IMR-90 (cell line): ENCODE measurements around the gene TTLL4. TPM values are rescaled to one million over a fixed set of nuclear protein-coding genes. Genes with fewer than 3 reads are reported as not detected.

ENCODE experiments used
- ATAC-seq: fragments of 200-7000 bp; cut with Tn5 transposase; 2 replicates; pipeline ENCODE4 v1.9.1; 2020; ENCODE audit warnings: low read depth, mild to moderate bottlenecking, moderate library complexity
- BruUV-seq: library from RNA; stranded (reverse); fragments of 400-500 nt; replicated peaks from 2 replicates; lab custom pipeline; 2021; lab: Mats Ljungman, UMichigan
- CTCF ChIA-PET: fragments of 300-600 bp; formaldehyde crosslinking; extraction: SDS; loops from one replicate; lab custom pipeline; 2021; ENCODE audit warnings: antibody characterized with exemption; lab: Yijun Ruan, JAX
- POLR2A ChIA-PET: fragments of 300-600 bp; sonication (Branson Sonifier 250); formaldehyde crosslinking; loops from one replicate; lab custom pipeline; 2022; ENCODE audit warnings: antibody characterized with exemption; ENCODE audit not compliant: unreplicated experiment; lab: Charles Lee
- DNase-seq: peaks from one replicate; pipeline ENCODE4 v3.0.0; 2013
- H2AFZ ChIP-seq: replicated peaks from 2 replicates; pipeline ENCODE3; 2013; ENCODE audit warnings: low read length, mild to moderate bottlenecking; ENCODE audit not compliant: poor library complexity
- H2AK5ac ChIP-seq: 2 replicates; pipeline ENCODE4 v1.6.1; 2013; ENCODE audit warnings: low read depth, low read length, inconsistent platforms
- H2AK9ac ChIP-seq: replicated peaks from 2 replicates; pipeline ENCODE3; 2013; ENCODE audit warnings: mild to moderate bottlenecking, low read depth, low read length, moderate library complexity; ENCODE audit not compliant: poor library complexity
- H2BK120ac ChIP-seq: 2 replicates; pipeline ENCODE4 v1.6.1; 2013; ENCODE audit warnings: low read depth, low read length, inconsistent platforms
- H2BK15ac ChIP-seq: 3 replicates; pipeline ENCODE4 v1.6.1; 2013; ENCODE audit warnings: low read depth, low read length, inconsistent platforms
- H2BK20ac ChIP-seq: 2 replicates; pipeline ENCODE4 v1.6.1; 2013; ENCODE audit warnings: low read depth, mild to moderate bottlenecking, inconsistent platforms, low read length, moderate library complexity
- H2BK5ac ChIP-seq: 2 replicates; pipeline ENCODE4 v1.6.1; 2013; ENCODE audit warnings: mild to moderate bottlenecking, low read depth, low read length, inconsistent platforms; ENCODE audit not compliant: poor library complexity, severe bottlenecking
- H3K14ac ChIP-seq: replicated peaks from 2 replicates; pipeline ENCODE4 v1.6.1; 2013; ENCODE audit warnings: low read depth, low read length, inconsistent platforms
- H3K18ac ChIP-seq: 2 replicates; pipeline ENCODE4 v1.6.1; 2013; ENCODE audit warnings: low read depth, low read length, control low read depth
- H3K23ac ChIP-seq: 2 replicates; pipeline ENCODE4 v1.6.1; 2013; ENCODE audit warnings: low read depth, low read length, inconsistent platforms
- H3K27ac ChIP-seq: 2 replicates; pipeline ENCODE4 v1.5.1; 2013; ENCODE audit warnings: mild to moderate bottlenecking, control low read depth, low read length; ENCODE audit not compliant: insufficient read depth
- H3K27me3 ChIP-seq: 2 replicates; pipeline ENCODE4 v1.6.1; 2013; ENCODE audit warnings: low read length; ENCODE audit not compliant: control insufficient read depth, insufficient read depth
- H3K36me3 ChIP-seq: 2 replicates; pipeline ENCODE4 v1.6.1; 2013; ENCODE audit warnings: low read length, mixed read lengths; ENCODE audit not compliant: control insufficient read depth, insufficient read depth
- H3K4ac ChIP-seq: 2 replicates; pipeline ENCODE4 v1.6.1; 2013; ENCODE audit warnings: low read depth, low read length, inconsistent platforms
- H3K4me1 ChIP-seq: 2 replicates; pipeline ENCODE4 v1.6.1; 2013; ENCODE audit warnings: low read length, mixed read lengths; ENCODE audit not compliant: control insufficient read depth, insufficient read depth
- H3K4me2 ChIP-seq: 2 replicates; pipeline ENCODE4 v1.6.1; 2013; ENCODE audit warnings: low read depth, mild to moderate bottlenecking, control low read depth, low read length, moderate library complexity
- H3K4me3 ChIP-seq: 2 replicates; pipeline ENCODE4 v1.5.1; 2013; ENCODE audit warnings: low read depth, mild to moderate bottlenecking, control low read depth, low read length, moderate library complexity; ENCODE audit not compliant: insufficient read depth
- H3K56ac ChIP-seq: 2 replicates; pipeline ENCODE4 v1.6.1; 2013; ENCODE audit warnings: low read length, inconsistent platforms; ENCODE audit not compliant: insufficient read depth; ENCODE audit errors: extremely low read depth
- H3K79me1 ChIP-seq, 2 experiments: 2 replicates each; pipeline ENCODE4 v1.6.1; 2013; ENCODE audit warnings: low read length in 2 of 2, inconsistent platforms in 1 of 2, low read depth in 1 of 2
- H3K9ac ChIP-seq: 2 replicates; pipeline ENCODE4 v1.6.1; 2013; ENCODE audit warnings: low read depth, low read length, control low read depth
- H3K9me1 ChIP-seq: 2 replicates; pipeline ENCODE4 v1.6.1; 2013; ENCODE audit warnings: low read length, inconsistent platforms; ENCODE audit not compliant: insufficient read depth
- H3K9me3 ChIP-seq: 2 replicates; pipeline ENCODE4 v1.6.1; 2013; ENCODE audit warnings: low read length; ENCODE audit not compliant: control insufficient read depth, insufficient read depth
- H4K20me1 ChIP-seq: 2 replicates; pipeline ENCODE4 v1.6.1; 2013; ENCODE audit warnings: low read length, inconsistent platforms; ENCODE audit not compliant: insufficient read depth
- H4K5ac ChIP-seq: 2 replicates; pipeline ENCODE4 v1.6.1; 2013; ENCODE audit warnings: mild to moderate bottlenecking, low read depth, low read length, control low read depth
- H4K8ac ChIP-seq, 2 experiments: 2 replicates each; pipeline ENCODE4 v1.6.1; 2013; ENCODE audit warnings: low read depth in 2 of 2, low read length in 2 of 2, control low read depth in 1 of 2, inconsistent platforms in 1 of 2
- H4K91ac ChIP-seq: 2 replicates; pipeline ENCODE4 v1.6.1; 2013; ENCODE audit warnings: low read depth, low read length, inconsistent platforms; ENCODE audit not compliant: insufficient read depth
- CEBPB ChIP-seq: IDR thresholded peaks from 2 replicates; pipeline ENCODE4 v1.6.1; 2012; ENCODE audit warnings: low read depth, low read length, improper control_type of control experiment
- MAZ ChIP-seq: IDR thresholded peaks from 2 replicates; pipeline ENCODE4 v1.6.1; 2012; ENCODE audit warnings: low read depth, mild to moderate bottlenecking, low read length, improper control_type of control experiment, moderate library complexity, borderline replicate concordance
- MXI1 ChIP-seq: IDR thresholded peaks from 2 replicates; pipeline ENCODE4 v1.6.1; 2012; ENCODE audit warnings: low read depth, mild to moderate bottlenecking, low read length, moderate library complexity, borderline replicate concordance
- POLR2A ChIP-seq: IDR thresholded peaks from 2 replicates; pipeline ENCODE4 v1.6.1; 2012; ENCODE audit warnings: mild to moderate bottlenecking, low read depth, low read length
- SMC3 ChIP-seq: fragments of 150-350 bp; IDR thresholded peaks from 2 replicates; pipeline ENCODE4 v1.6.1; 2016; ENCODE audit warnings: low read depth, mild to moderate bottlenecking, antibody characterized with exemption, low read length, moderate library complexity
- WGBS, 2 experiments: methylation state at CpG; one replicate each; pipeline versions ENCODE4 v1.1.5 to v1.1.7; 2013; ENCODE audit warnings: missing lambda C conversion rate in 2 of 2; ENCODE audit not compliant: insufficient read length in 1 of 2; ENCODE audit errors: extremely low coverage in 2 of 2; 5-methylcytosine and 5-hydroxymethylcytosine counted together
- dilution Hi-C: fragments of 300-500 bp; cut with HindIII; formaldehyde crosslinking; loops from one replicate; pipeline ENCODE4 v1.14.3; 2018; ENCODE audit warnings: low sequenced_read_pairs; ENCODE audit not compliant: unreplicated experiment
- in situ Hi-C: fragments of 300-500 bp; cut with MboI; formaldehyde crosslinking; loops from 3 replicates; pipeline ENCODE4 v1.14.3; 2019; ENCODE audit warnings: low sequenced_read_pairs, inconsistent platforms, mixed read lengths
- intact Hi-C: fragments of 100-400 bp; cut with micrococcal nuclease; formaldehyde crosslinking; loops from 2 replicates; pipeline ENCODE4 v1.10.0; 2022
- polyA plus RNA-seq, 3 experiments: library from polyadenylated mRNA; depleted of rRNA; stranded (reverse); fragments of >200 nt; gene quantifications; 2 replicates each; pipeline ENCODE4 v1.2.3, GENCODE V29; 2012; ENCODE audit warnings: low replicate concordance in 1 of 3
- total RNA-seq: library from RNA; depleted of rRNA; stranded (reverse); fragments of >200 nt; gene quantifications from 2 replicates; pipeline ENCODE4 v1.2.3, GENCODE V29; 2012

The TTLL4 gene
- total and polyA plus RNA-seq, 2 of the 4 experiments (the other 2 are of a cell fraction): 9.0 to 22.9 TPM

DNA sequence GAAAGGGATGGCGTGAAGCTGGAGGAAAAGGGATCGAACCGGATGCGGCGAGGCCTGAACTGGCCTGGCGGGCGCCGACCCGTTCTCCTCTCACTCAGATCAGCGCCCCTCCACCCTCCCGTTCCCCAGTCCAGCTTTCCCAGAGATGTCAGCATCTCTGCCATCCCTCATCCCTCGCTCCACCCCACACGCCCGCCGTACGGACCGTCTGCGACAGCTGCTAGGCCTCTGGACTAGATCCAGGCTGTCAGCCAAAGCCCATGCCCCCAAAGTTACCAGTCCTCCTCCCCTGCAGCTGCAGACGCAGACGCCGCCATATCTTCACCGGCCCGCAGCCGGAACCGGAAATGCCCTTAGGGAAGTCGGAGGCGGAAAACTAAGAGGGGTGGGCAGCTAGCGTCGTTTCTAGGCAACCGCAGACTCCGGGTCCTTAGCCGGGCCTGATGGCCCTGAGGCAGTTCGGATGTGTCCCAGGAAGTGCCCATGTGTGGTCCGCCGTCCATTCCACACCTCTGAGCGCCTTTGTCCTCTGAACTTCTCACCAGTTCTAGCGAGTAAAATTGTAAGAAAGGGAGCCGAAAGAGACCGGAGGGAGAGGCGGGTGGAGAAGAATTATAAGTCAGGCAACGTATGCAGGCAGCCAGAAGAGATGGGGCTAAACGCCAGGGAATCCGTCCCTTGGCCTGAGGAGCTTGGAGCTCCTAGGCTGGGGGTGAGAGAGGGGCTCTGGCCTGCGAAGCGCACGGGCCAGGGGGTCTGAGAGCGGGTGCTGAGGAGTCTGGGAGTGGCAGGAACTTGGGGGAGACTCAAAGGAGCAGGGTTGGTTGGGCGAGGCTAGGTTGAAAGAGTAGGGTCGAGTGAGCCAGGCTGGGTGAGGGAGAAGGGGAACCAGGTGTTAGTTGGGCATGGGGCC, 38.7 kb upstream of the TTLL4 start, which contains the start of the genes RNF25 and STK36:
TSS of gene RNF25 (minus strand) at position 349 of the 913 bp plus-strand sequence. CDS start at position 317, 32 bp downstream.
TSS of gene STK36 (plus strand) at position 433 of the 913 bp plus-strand sequence. CDS start 744 bp downstream, outside the sequence.
- ATAC-seq: peak; percentile 98
- Histone ChIP-seq H2BK120ac (peak within 1 kb of the TSS; percentile 59), H3K4me1 (peaks cover 2% of the 10 kb centered on the region; the same call in 1 of the 2 replicates), H2AK5ac (peak within 1 kb of the TSS; percentile 62), H3K18ac (peak within 1 kb of the TSS; percentile 85), H3K4me3 (peak within 1 kb of the TSS; percentile 75), H3K27me3 (no peaks in the 10 kb centered on the region), H3K9ac (peak within 1 kb of the TSS; percentile 88), H3K36me3 (peaks cover 14% of the 10 kb centered on the region), H3K9me3 (no peaks in the 10 kb centered on the region), H2BK20ac (no peak within 1 kb of the TSS), H3K9me1 (no peaks in the 10 kb centered on the region), H4K91ac (peak within 1 kb of the TSS; percentile 93), H3K14ac (peak within 1 kb of the TSS; percentile 87), H3K4me2 (peak within 1 kb of the TSS; percentile 81), H3K4ac (peak within 1 kb of the TSS; percentile 78), H2BK15ac (peak within 1 kb of the TSS; percentile 86; the same call in 1 of the 3 replicates), H4K20me1 (peaks cover 13% of the 10 kb centered on the region; the same call in 1 of the 2 replicates), H2AFZ (peak within 1 kb of the TSS; percentile 96), H2AK9ac (peak within 1 kb of the TSS; percentile 74), H4K5ac (peak within 1 kb of the TSS; percentile 78), H3K27ac (peak within 1 kb of the TSS; percentile 94), H3K79me1 (peaks cover 37 to 38% of the 10 kb centered on the region in 2 experiments), H4K8ac (peak within 1 kb of the TSS; percentile 70 to 95), H3K23ac (peak within 1 kb of the TSS; percentile 69; the same call in 1 of the 2 replicates), H3K56ac (peak within 1 kb of the TSS; percentile 96), H2BK5ac (peak within 1 kb of the TSS; percentile 84)
- no TSS peak for BruUV-seq
- in situ Hi-C loops (no loop called here), dilution Hi-C loops (no loop called here), intact Hi-C loops (loop anchor here (1.0 kb wide), 1 partner anchor 175 kb away; no protein-coding TSS in a partner anchor)
- ChIA-PET CTCF (interaction anchor here (0.6 to 2.8 kb wide), 5 partner anchors 11 to 253 kb away, joined by 3 to 7 read pairs (median 3); partner anchors contain the start of genes TTLL4 and VIL1), POLR2A (interaction anchor here (0.6 kb wide), 1 partner anchor 36 kb away, joined by 3 read pairs; no protein-coding TSS in a partner anchor)
- 0% methylated on average over 19 of the region's 49 CpGs; no CpG with 5 or more reads in 1 of the 2 experiments for WGBS, 2 experiments
- peak; percentile 90 for DNase-seq
- TF ChIP-seq SMC3 (no peak), CEBPB (no peak), POLR2A (peak; percentile 76), MXI1 (peak; percentile 88), MAZ (peak; percentile 57; the same call in 1 of the 2 replicates)
